SK-N-SH (cell line): ENCODE data around the gene TMTC2. TPM values are rescaled to one million over a fixed set of nuclear protein-coding genes. Genes with fewer than 3 reads are reported as not detected.

Experiments
- CTCF ChIA-PET: fragments of 300-600, 350-600 bp; formaldehyde crosslinking; extraction: SDS; loops from one replicate; lab custom pipeline; 2021; lab: Yijun Ruan, JAX
- POLR2A ChIA-PET: fragments of 350-600 bp; sonication (Branson Sonifier 250); formaldehyde crosslinking; extraction: SDS; loops from one replicate; lab custom pipeline; 2020; ENCODE audit warnings: antibody characterized with exemption, inconsistent platforms; lab: Yijun Ruan, JAX
- DNase-seq: peaks from one replicate; pipeline ENCODE4 v3.0.0; 2012
- H2AFZ ChIP-seq: fragments of 200-600 bp; sonication (generic); 2 replicates; pipeline ENCODE4 v1.8.1; 2016; ENCODE audit warnings: antibody characterized with exemption, mild to moderate bottlenecking, low read depth
- H3F3A ChIP-seq: fragments of 200-600 bp; sonication (generic); replicated peaks from 2 replicates; pipeline ENCODE3; 2016; ENCODE audit warnings: antibody characterized with exemption, mild to moderate bottlenecking; ENCODE audit not compliant: insufficient read depth
- H3K27ac ChIP-seq, 2 experiments: fragments of 200-500 bp in 1 of 2; fragments of 200-600 bp in 1 of 2; sonication (Bioruptor generic) in 1 of 2; sonication (generic), shearing (Covaris generic) in 1 of 2; 2 replicates each; pipeline versions ENCODE4 v1.5.1 to v1.6.1; 2014 to 2016; ENCODE audit warnings: low read depth in 2 of 2, inconsistent platforms in 1 of 2, low read length in 1 of 2, mild to moderate bottlenecking in 1 of 2, mixed read lengths in 1 of 2
- H3K27me3 ChIP-seq: fragments of 200-600 bp; sonication (generic), shearing (Covaris generic); 2 replicates; pipeline ENCODE4 v1.6.1; 2016; ENCODE audit warnings: mixed run types; ENCODE audit not compliant: insufficient read depth
- H3K36me3 ChIP-seq, 2 experiments: fragments of 200-500 bp in 1 of 2; fragments of 200-600 bp in 1 of 2; sonication (Bioruptor generic) in 1 of 2; sonication (generic) in 1 of 2; replicated peaks in 1 of 2; 2 replicates each; pipeline versions ENCODE3 to v1.5.1; 2014 to 2016; ENCODE audit warnings: low read length in 1 of 2, mild to moderate bottlenecking in 1 of 2; ENCODE audit not compliant: insufficient read depth in 2 of 2, control insufficient read depth in 1 of 2
- H3K4me1 ChIP-seq, 2 experiments: fragments of 200-500 bp in 1 of 2; fragments of 200-600 bp in 1 of 2; sonication (Bioruptor generic) in 1 of 2; sonication (generic), shearing (Covaris generic) in 1 of 2; 2 replicates each; pipeline versions ENCODE4 v1.5.1 to v1.6.1; 2014 to 2016; ENCODE audit warnings: low read depth in 1 of 2, low read length in 1 of 2, mixed run types in 1 of 2; ENCODE audit not compliant: insufficient read depth in 2 of 2, control insufficient read depth in 1 of 2
- H3K4me2 ChIP-seq: fragments of 200-600 bp; sonication (generic), shearing (Covaris generic); 2 replicates; pipeline ENCODE4 v1.6.1; 2017; ENCODE audit warnings: mixed run types
- H3K4me3 ChIP-seq, 2 experiments: fragments of 200-500 bp in 1 of 2; fragments of 200-600 bp in 1 of 2; sonication (Bioruptor generic) in 1 of 2; sonication (generic), shearing (Covaris generic) in 1 of 2; 2 replicates each; pipeline versions ENCODE4 v1.5.1 to v1.8.1; 2014 to 2016; ENCODE audit warnings: low read depth in 2 of 2, inconsistent platforms in 1 of 2, low read length in 1 of 2, mild to moderate bottlenecking in 1 of 2, mixed read lengths in 1 of 2, moderate library complexity in 1 of 2
- H3K79me2 ChIP-seq: fragments of 200-600 bp; sonication (generic); 2 replicates; pipeline ENCODE4 v1.8.1; 2017; ENCODE audit warnings: mild to moderate bottlenecking; ENCODE audit not compliant: insufficient read depth
- H3K9ac ChIP-seq: fragments of 200-600 bp; sonication (generic); 2 replicates; pipeline ENCODE4 v1.6.1; 2017; ENCODE audit warnings: mixed run types
- H3K9me2 ChIP-seq: fragments of 200-600 bp; sonication (generic); 2 replicates; pipeline ENCODE4 v1.6.1; 2017; ENCODE audit warnings: mixed run types
- H3K9me3 ChIP-seq: fragments of 200-600 bp; sonication (generic); 2 replicates; pipeline ENCODE4 v1.6.1; 2017; ENCODE audit warnings: mixed run types, mild to moderate bottlenecking, moderate library complexity
- H4K20me1 ChIP-seq: fragments of 200-600 bp; sonication (generic); 2 replicates; pipeline ENCODE4 v1.6.1; 2017; ENCODE audit warnings: mild to moderate bottlenecking, mixed run types; ENCODE audit not compliant: insufficient read depth
- FOSL2 ChIP-seq: IDR thresholded peaks from 2 replicates; pipeline ENCODE4 v1.4.0; 2012; ENCODE audit warnings: low read depth, mild to moderate bottlenecking, moderate library complexity, borderline replicate concordance
- GATA2 ChIP-seq: sonication (generic); formaldehyde crosslinking; IDR thresholded peaks from 2 replicates; pipeline ENCODE4 v1.5.0; 2020; ENCODE audit warnings: mild to moderate bottlenecking, missing genetic modification reagents
- JUND ChIP-seq: IDR thresholded peaks from 2 replicates; pipeline ENCODE4 v1.4.0; 2012
- NRF1 ChIP-seq: IDR thresholded peaks from 2 replicates; pipeline ENCODE4 v1.6.1; 2012; ENCODE audit warnings: low read depth, mild to moderate bottlenecking, low read length
- POLR2AphosphoS5 ChIP-seq: IDR thresholded peaks from 2 replicates; pipeline ENCODE4 v1.6.1; 2012; ENCODE audit warnings: low read depth, low read length
- RFX5 ChIP-seq: IDR thresholded peaks from 2 replicates; pipeline ENCODE4 v1.6.1; 2012; ENCODE audit warnings: mild to moderate bottlenecking, improper control_type of control experiment, low read length
- TAF1 ChIP-seq: IDR thresholded peaks from 2 replicates; pipeline ENCODE4 v1.6.1; 2012; ENCODE audit warnings: low read depth, mild to moderate bottlenecking, low read length, moderate library complexity, borderline replicate concordance
- YY1 ChIP-seq: IDR thresholded peaks from 2 replicates; pipeline ENCODE4 v1.4.0; 2012; ENCODE audit warnings: low read depth, mild to moderate bottlenecking
- WGBS: methylation state at CpG from one replicate; pipeline ENCODE4 v1.1.6; 2017; ENCODE audit warnings: low lambda C conversion rate; 5-methylcytosine and 5-hydroxymethylcytosine counted together
- polyA plus RNA-seq, 3 experiments: library from polyadenylated mRNA; depleted of rRNA; stranded (reverse); fragments of >200 nt; gene quantifications; 2 replicates each; pipeline ENCODE4 v1.2.3, GENCODE V29; 2012
- TF ChIP-seq, protein P1 (sequence below): IDR thresholded peaks from 2 replicates; pipeline ENCODE4 v1.6.1; 2012; ENCODE audit warnings: mild to moderate bottlenecking, low read depth, low read length, moderate library complexity
- TF ChIP-seq, protein P2 (sequence below): IDR thresholded peaks from 2 replicates; pipeline ENCODE4 v1.4.0; 2012; ENCODE audit warnings: low read depth, borderline replicate concordance
- TF ChIP-seq, protein P3 (sequence below): IDR thresholded peaks from 2 replicates; pipeline ENCODE4 v1.4.0; 2012; ENCODE audit warnings: low read depth, borderline replicate concordance

Gene TMTC2
- polyA plus RNA-seq, 1 of the 3 experiments (the other 2 are of a cell fraction), result 4.1 TPM

DNA sequence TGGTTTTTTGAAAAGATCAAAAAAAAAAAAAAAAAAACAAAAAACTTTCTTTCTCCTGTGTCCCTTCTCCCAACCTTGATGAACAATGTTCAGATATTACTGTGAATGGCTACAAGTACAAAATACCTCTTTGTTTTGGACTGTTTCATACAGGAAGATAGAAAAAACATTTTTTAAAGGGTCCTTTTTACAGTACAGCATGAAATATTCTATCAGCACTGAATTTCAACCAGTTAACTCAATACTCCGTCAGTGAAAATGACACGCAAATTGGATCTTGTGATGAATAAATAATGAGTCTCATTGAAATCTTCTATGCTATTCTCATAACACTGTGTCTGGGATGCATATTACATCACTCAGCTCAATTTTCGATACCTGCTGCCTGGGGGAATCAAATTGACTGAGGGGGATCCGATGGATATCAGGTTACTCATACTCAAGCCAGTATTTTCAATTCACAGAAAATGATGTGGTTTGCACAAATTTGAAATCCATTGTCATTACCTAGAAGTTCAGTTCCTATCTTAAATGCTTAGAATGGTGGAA lies 179.6 kb downstream of the TMTC2 start:
- Histone ChIP-seq H3F3A (no peaks in the 10 kb centered on the region), H3K9me2 (no peaks in the 10 kb centered on the region), H3K36me3 (no peaks in the 10 kb centered on the region), H3K27ac (no peak overlapping the region; a peak in 1 of 4 replicates), H3K27me3 (no peaks in the 10 kb centered on the region), H3K9me3 (no peaks in the 10 kb centered on the region), H3K4me2 (no peak overlapping the region), H3K9ac (no peak overlapping the region), H3K4me3 (no peak overlapping the region), H4K20me1 (no peaks in the 10 kb centered on the region), H2AFZ (no peak overlapping the region), H3K4me1 (peaks cover 10 to 20% of the 10 kb centered on the region in 2 experiments; a peak in 3 of 4 replicates)
- CTCF ChIA-PET, result no interaction called here
- POLR2A ChIA-PET, result no interaction called here
- WGBS, result 96% methylated on average over 4 of the region's 4 CpGs
- TF ChIP-seq NRF1 (no peak), YY1 (no peak), GATA2 (no peak), FOSL2 (no peak), POLR2AphosphoS5 (no peak), JUND (no peak), TAF1 (no peak)
- TF ChIP-seq, protein P1, sequence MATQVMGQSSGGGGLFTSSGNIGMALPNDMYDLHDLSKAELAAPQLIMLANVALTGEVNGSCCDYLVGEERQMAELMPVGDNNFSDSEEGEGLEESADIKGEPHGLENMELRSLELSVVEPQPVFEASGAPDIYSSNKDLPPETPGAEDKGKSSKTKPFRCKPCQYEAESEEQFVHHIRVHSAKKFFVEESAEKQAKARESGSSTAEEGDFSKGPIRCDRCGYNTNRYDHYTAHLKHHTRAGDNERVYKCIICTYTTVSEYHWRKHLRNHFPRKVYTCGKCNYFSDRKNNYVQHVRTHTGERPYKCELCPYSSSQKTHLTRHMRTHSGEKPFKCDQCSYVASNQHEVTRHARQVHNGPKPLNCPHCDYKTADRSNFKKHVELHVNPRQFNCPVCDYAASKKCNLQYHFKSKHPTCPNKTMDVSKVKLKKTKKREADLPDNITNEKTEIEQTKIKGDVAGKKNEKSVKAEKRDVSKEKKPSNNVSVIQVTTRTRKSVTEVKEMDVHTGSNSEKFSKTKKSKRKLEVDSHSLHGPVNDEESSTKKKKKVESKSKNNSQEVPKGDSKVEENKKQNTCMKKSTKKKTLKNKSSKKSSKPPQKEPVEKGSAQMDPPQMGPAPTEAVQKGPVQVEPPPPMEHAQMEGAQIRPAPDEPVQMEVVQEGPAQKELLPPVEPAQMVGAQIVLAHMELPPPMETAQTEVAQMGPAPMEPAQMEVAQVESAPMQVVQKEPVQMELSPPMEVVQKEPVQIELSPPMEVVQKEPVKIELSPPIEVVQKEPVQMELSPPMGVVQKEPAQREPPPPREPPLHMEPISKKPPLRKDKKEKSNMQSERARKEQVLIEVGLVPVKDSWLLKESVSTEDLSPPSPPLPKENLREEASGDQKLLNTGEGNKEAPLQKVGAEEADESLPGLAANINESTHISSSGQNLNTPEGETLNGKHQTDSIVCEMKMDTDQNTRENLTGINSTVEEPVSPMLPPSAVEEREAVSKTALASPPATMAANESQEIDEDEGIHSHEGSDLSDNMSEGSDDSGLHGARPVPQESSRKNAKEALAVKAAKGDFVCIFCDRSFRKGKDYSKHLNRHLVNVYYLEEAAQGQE, result no peak
- TF ChIP-seq, protein P2, sequence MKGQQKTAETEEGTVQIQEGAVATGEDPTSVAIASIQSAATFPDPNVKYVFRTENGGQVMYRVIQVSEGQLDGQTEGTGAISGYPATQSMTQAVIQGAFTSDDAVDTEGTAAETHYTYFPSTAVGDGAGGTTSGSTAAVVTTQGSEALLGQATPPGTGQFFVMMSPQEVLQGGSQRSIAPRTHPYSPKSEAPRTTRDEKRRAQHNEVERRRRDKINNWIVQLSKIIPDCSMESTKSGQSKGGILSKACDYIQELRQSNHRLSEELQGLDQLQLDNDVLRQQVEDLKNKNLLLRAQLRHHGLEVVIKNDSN, result no peak
- TF ChIP-seq, all 33 proteins: peak for 0
- no peaks in the 10 kb centered on the region for H3K79me2 ChIP-seq
- DNase-seq, result no peak

DNA sequence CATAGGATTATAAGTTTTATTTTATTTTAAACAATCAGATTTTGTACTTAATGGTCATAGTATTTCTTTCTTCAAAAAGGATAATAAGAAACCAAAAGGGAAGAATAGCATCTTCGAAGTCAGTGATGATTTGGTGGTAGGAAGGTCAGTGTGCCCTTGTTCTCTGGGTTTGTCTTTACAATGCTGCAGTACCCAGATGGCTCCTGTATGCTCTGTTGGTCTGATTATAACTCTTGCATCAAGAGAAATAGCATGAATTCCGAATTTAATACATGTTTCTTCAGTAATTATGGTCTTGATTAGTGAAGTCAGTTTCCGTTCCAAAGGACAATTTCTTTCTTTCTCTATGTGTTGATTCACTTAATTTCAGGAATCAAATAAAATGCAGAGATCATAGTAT lies 180.2 kb downstream of the TMTC2 start:
- CTCF ChIA-PET, result no interaction called here
- no peaks in the 10 kb centered on the region for H3K36me3 ChIP-seq
- TF ChIP-seq RFX5 (no peak), JUND (no peak)
- TF ChIP-seq, protein P3, sequence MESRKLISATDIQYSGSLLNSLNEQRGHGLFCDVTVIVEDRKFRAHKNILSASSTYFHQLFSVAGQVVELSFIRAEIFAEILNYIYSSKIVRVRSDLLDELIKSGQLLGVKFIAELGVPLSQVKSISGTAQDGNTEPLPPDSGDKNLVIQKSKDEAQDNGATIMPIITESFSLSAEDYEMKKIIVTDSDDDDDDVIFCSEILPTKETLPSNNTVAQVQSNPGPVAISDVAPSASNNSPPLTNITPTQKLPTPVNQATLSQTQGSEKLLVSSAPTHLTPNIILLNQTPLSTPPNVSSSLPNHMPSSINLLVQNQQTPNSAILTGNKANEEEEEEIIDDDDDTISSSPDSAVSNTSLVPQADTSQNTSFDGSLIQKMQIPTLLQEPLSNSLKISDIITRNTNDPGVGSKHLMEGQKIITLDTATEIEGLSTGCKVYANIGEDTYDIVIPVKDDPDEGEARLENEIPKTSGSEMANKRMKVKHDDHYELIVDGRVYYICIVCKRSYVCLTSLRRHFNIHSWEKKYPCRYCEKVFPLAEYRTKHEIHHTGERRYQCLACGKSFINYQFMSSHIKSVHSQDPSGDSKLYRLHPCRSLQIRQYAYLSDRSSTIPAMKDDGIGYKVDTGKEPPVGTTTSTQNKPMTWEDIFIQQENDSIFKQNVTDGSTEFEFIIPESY, result no peak
- TF ChIP-seq, all 33 proteins: peak for 0
- no peaks in the 10 kb centered on the region for H4K20me1 ChIP-seq
- no peaks in the 10 kb centered on the region for H3K79me2 ChIP-seq
- DNase-seq, result peak; percentile 12
- 59% methylated on average over 3 of the region's 3 CpGs for WGBS
- no peak overlapping the region for H3K9ac ChIP-seq
- H3K4me1 ChIP-seq, result peaks cover 9 to 18% of the 10 kb centered on the region in 2 experiments; a peak in 3 of 4 replicates
- no peak overlapping the region for H3K27ac ChIP-seq
- no peaks in the 10 kb centered on the region for H3K9me2 ChIP-seq
- no peak overlapping the region for H2AFZ ChIP-seq
- no peak overlapping the region for H3K4me3 ChIP-seq
- POLR2A ChIA-PET, result no interaction called here
- H3F3A ChIP-seq, result no peaks in the 10 kb centered on the region
- no peak overlapping the region for H3K4me2 ChIP-seq
- no peaks in the 10 kb centered on the region for H3K9me3 ChIP-seq
- no peaks in the 10 kb centered on the region for H3K27me3 ChIP-seq
